Coronary artery (tissue), 2 donors: ENCODE data around the gene TCF12.

ENCODE experiments used
- DNase-seq: peaks from one replicate; pipeline ENCODE4 v3.0.0-alpha.2; 2017; ENCODE audit warnings: low spot score
- H3K27ac ChIP-seq, 2 donors: fragments of 200-600 bp; sonication (generic); one replicate each; pipeline ENCODE4 v1.5.1; 2016 to 2019
- H3K4me3 ChIP-seq: fragments of 200-600 bp; sonication (generic); 2 replicates; pipeline ENCODE4 v1.5.1; 2016; ENCODE audit warnings: mild to moderate bottlenecking, moderate library complexity
- TF ChIP-seq, protein P1 (sequence below): fragments of 200-600 bp; sonication (generic); IDR thresholded peaks from one replicate; pipeline ENCODE4 v1.5.1; 2019; ENCODE audit warnings: antibody characterized with exemption

Gene TCF12

DNA sequence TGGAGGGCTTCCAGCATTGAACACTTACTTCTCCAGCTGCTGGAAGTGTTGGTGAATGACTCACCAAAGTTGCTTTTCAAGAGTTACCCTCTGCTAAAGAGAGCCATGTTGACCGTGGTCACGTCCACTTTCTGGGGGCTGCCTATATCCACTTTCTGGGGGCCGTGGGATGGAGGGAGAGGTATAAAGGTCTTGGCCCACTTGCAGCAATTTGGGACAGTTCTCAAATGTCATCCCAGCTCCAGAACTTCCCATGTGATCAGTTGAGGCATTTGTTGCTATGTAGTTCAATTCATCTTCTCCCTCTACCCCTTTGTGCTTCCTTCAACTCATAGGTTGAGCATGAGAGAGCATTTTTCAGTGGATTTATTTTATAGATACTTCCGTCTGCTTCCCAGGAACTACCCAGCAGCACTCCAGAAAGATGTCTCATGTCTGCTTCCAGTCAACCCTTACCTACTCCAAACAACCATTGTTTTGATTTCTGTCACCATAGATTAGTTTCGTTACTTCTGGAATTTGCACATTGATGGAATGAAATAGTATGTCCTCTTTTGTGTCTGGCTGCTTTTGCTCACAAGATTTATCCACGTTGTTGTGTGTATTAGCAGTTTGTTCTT lies 130.6 kb downstream of the TCF12 start:
- TF ChIP-seq, protein P1, sequence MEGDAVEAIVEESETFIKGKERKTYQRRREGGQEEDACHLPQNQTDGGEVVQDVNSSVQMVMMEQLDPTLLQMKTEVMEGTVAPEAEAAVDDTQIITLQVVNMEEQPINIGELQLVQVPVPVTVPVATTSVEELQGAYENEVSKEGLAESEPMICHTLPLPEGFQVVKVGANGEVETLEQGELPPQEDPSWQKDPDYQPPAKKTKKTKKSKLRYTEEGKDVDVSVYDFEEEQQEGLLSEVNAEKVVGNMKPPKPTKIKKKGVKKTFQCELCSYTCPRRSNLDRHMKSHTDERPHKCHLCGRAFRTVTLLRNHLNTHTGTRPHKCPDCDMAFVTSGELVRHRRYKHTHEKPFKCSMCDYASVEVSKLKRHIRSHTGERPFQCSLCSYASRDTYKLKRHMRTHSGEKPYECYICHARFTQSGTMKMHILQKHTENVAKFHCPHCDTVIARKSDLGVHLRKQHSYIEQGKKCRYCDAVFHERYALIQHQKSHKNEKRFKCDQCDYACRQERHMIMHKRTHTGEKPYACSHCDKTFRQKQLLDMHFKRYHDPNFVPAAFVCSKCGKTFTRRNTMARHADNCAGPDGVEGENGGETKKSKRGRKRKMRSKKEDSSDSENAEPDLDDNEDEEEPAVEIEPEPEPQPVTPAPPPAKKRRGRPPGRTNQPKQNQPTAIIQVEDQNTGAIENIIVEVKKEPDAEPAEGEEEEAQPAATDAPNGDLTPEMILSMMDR, result no peak
- no peak overlapping the region for H3K4me3 ChIP-seq
- H3K27ac ChIP-seq, result no peak overlapping the region
- DNase-seq, result no peak

DNA sequence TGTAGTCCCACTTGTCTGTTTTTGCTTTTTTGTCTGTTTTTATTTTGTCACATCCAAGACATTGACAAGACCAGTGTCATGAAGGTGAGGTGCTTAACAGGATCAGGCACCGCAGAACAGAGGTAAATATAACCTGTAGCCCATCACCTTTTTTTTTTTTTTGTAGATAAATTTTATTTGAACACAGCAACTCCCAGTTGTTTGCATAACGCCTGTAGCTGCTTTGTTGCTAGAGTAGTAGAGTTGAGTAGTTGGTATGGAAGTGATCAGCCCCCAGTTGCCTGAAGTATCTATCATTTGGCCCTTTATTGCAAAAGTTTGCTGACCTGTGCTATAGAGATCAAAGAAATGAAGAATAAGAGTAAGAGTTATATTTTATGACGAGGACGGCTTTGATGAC lies 135.0 kb downstream of the TCF12 start:
- TF ChIP-seq, protein P1, result no peak
- H3K27ac ChIP-seq, result no peak overlapping the region
- no peak overlapping the region for H3K4me3 ChIP-seq
- no peak for DNase-seq

DNA sequence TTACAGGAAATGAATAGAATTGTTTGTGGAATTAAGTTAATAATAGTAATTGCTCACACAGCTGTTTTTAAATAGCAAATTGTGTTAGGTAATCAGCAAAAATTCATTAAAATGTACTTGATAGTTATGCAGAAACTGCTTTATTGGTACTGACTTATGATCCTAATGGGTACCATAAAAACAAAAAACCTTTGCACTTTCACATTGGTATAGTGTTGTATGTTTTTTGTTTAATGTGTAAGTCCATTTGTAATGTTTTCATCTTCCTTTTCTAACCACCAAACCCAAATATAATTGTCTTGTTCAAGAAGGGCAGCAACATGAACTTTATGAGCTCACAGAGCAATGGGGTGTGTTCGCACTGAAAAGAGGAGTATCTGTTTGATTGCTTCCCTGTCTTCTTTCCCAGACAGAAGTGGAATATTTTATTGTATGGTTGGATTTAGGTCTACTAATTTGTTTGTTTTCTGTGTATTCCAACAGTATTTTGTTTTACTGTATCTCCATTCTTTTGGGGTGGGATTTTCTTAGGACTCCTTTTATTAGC lies 135.8 kb downstream of the TCF12 start:
- TF ChIP-seq, protein P1, result no peak
- no peak for DNase-seq
- H3K4me3 ChIP-seq, result no peak overlapping the region
- H3K27ac ChIP-seq, result no peak overlapping the region

DNA sequence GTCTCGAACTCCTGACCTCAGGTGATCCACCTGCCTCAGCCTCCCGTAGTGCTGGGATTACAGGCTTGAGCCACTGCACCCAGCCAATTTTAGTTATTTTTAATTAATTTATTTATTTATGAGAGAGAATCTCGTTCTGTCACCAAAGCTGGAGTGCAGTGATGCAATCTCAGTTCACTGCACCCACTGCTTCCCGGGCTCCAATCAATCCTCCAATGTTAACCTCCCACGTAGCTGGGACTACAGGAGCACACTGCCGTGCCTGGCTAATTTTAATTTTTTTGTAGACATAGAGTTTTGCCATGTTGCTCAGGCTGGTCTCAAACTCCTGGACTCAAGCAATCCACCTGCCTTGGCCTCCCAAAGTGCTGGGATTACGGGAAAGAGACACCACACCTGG lies 137.9 kb downstream of the TCF12 start:
- TF ChIP-seq, protein P1, result no peak

DNA sequence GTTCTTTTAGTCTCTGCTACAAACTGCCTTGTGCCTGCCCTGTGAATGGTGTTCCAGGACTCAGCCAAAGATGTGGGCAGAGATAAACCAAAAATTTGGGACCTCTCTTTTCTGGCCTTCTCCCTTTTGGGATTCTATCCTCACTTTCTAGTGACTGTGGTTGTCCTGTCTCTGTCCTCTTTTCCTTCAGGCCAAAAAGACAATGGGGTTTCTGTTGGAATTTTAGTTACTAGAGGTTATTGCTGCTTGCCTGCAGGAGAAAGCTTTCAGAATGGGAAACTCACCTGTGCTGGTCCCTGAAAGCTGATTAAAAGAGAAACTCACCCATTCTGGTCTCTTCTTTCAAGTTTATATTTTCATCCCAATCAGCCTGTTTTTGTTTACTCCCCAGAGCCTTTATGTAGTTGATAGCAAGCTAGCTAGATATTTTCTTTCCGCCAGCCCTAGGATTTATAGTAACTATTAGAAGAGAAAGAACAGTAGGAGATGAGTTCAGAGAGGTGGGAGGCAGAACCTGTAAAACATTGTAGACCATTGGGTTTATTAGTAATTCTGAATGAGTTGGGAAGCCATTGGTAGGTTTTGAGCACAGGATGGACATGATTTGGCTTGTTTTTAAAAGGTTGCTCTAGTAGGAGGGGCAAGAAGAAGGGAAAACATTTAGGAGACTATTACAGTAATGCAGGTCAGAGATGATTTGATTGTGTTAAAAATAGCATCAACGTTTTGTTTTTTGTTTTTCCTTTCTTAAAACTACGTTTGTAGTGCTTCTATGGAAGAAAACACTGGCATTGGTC lies 138.9 kb downstream of the TCF12 start:
- TF ChIP-seq, protein P1, result no peak
- H3K4me3 ChIP-seq, result no peak overlapping the region
- H3K27ac ChIP-seq, result no peak overlapping the region
- no peak for DNase-seq

More for the DNA sequence above, 137.9 kb downstream of the TCF12 start:
- Histone ChIP-seq H3K27ac (no peak overlapping the region), H3K4me3 (no peak overlapping the region)
- no peak for DNase-seq

DNA sequence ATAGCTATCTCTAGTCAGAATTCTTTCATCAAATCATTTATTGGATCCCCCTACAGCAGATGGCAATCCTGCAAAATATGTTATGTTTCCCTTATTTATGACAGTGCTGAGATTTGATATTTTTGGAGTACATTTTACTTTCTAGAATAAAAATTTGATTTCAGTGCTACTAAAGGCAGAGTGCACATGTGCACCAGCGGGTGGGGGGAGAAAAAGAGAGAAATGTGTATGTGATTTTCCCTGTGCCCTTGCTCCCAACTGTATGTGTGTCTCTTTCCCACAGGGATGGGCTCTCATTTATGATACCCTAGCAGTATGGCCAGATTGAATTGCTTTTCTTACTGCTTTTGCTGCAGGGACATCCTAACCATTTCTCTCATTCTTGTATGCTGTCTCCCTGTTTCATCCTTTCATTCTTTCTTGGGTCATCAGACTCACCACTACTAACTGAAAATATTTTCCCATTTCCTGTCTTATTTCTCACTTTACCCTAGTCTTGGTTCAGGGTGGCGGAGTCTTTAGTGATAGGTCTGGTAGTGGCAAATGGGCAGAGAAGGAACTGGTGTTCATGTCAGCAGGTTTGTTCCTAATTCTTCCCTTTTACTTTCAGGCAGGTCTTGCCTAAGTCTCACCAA lies 140.7 kb downstream of the TCF12 start:
- TF ChIP-seq, protein P1, result no peak
- no peak for DNase-seq
- Histone ChIP-seq H3K27ac (no peak overlapping the region), H3K4me3 (no peak overlapping the region)
